ENCODE measurements around the gene ITGB5. TPM values are rescaled to one million over a fixed set of nuclear protein-coding genes. Genes with fewer than 3 reads are reported as not detected.

Gene ITGB5
- total RNA-seq, 2 donors from 2014 or later = 576 to 592 TPM

GRCh38 chr3:124882816-124883747 lies 4.1 kb downstream of the ITGB5 start:
- DNase-seq (ENCODE audit: low spot score) (no peak), ATAC-seq (ENCODE audit: insufficient number of reproducible peaks, low FRiP score, low read depth) (no peak)
- no peak for TF ChIP-seq CTCF (IDR thresholded peaks at IDR 0.05)
- Histone ChIP-seq H3K4me1 (ENCODE audit: control insufficient read depth in 1 of 2, low read depth in 2 of 2) (peaks cover 51 to 79% of the 10 kb centered on the region in 2 donors), H3K27ac (peak overlapping the region; percentile 92 to 97), H3K9me3 (no peaks in the 10 kb centered on the region), H3K36me3 (no peaks in the 10 kb centered on the region), H3K4me3 (no peak overlapping the region), H3K27me3 (replicated peaks; ENCODE audit: insufficient read depth) (no peaks in the 10 kb centered on the region)

GRCh38 chr3:124881976-124882697 lies 5.0 kb downstream of the ITGB5 start:
- H3K4me3 ChIP-seq = no peak overlapping the region
- TF ChIP-seq CTCF (IDR thresholded peaks at IDR 0.05) = no peak
- H3K36me3 ChIP-seq = no peaks in the 10 kb centered on the region
- H3K27ac ChIP-seq = peak overlapping the region; percentile 60 to 92
- H3K4me1 ChIP-seq (ENCODE audit: control insufficient read depth in 1 of 2, low read depth in 2 of 2) = peaks cover 59 to 81% of the 10 kb centered on the region in 2 donors
- ATAC-seq (ENCODE audit: insufficient number of reproducible peaks, low FRiP score, low read depth) = no peak
- no peaks in the 10 kb centered on the region for H3K9me3 ChIP-seq
- H3K27me3 ChIP-seq (replicated peaks; ENCODE audit: insufficient read depth) = no peaks in the 10 kb centered on the region
- DNase-seq (ENCODE audit: low spot score) = no peak

- Histone ChIP-seq H3K4me3 (peak overlapping the region; percentile 37), H3K27ac (peak overlapping the region; percentile 91 to 92), H3K4me1 (ENCODE audit: control insufficient read depth in 1 of 2, low read depth in 2 of 2) (peaks cover 68 to 97% of the 10 kb centered on the region in 2 donors), H3K9me3 (no peaks in the 10 kb centered on the region), H3K36me3 (no peaks in the 10 kb centered on the region), H3K27me3 (replicated peaks; ENCODE audit: insufficient read depth) (no peaks in the 10 kb centered on the region)
- TF ChIP-seq CTCF (IDR thresholded peaks at IDR 0.05) = no peak
- DNase-seq (ENCODE audit: low spot score) (no peak), ATAC-seq (ENCODE audit: insufficient number of reproducible peaks, low FRiP score, low read depth) (no peak)
These were observed 7.9 kb downstream of the ITGB5 start for GRCh38 chr3:124879337-124879680.

- Histone ChIP-seq H3K4me1 (ENCODE audit: control insufficient read depth in 1 of 2, low read depth in 2 of 2) (peaks cover 69 to 96% of the 10 kb centered on the region in 2 donors), H3K9me3 (no peaks in the 10 kb centered on the region), H3K27ac (peak overlapping the region; percentile 91 to 92), H3K4me3 (peak overlapping the region; percentile 37), H3K27me3 (replicated peaks; ENCODE audit: insufficient read depth) (no peaks in the 10 kb centered on the region), H3K36me3 (no peaks in the 10 kb centered on the region)
- TF ChIP-seq CTCF (IDR thresholded peaks at IDR 0.05) = no peak
- ATAC-seq (ENCODE audit: insufficient number of reproducible peaks, low FRiP score, low read depth) (peak; percentile 83), DNase-seq (ENCODE audit: low spot score) (peak; percentile 57)
These were observed 8.4 kb downstream of the ITGB5 start for GRCh38 chr3:124878561-124879336.

Data from thoracic aorta (tissue), 2 donors.